GM19240 (cell line): Measurements from ENCODE around the gene M1AP.
"Not testable (repeated sequence)": the region's sequence is repeated elsewhere in the genome, so short reads cannot be mapped to it uniquely, and the experiment has no call there.

ENCODE experiments used
- DNase-seq: peaks from one replicate; pipeline ENCODE4 v3.0.0; 2011; ENCODE audit warnings: low spot score; ENCODE audit not compliant: insufficient read length

M1AP gene

DNA sequence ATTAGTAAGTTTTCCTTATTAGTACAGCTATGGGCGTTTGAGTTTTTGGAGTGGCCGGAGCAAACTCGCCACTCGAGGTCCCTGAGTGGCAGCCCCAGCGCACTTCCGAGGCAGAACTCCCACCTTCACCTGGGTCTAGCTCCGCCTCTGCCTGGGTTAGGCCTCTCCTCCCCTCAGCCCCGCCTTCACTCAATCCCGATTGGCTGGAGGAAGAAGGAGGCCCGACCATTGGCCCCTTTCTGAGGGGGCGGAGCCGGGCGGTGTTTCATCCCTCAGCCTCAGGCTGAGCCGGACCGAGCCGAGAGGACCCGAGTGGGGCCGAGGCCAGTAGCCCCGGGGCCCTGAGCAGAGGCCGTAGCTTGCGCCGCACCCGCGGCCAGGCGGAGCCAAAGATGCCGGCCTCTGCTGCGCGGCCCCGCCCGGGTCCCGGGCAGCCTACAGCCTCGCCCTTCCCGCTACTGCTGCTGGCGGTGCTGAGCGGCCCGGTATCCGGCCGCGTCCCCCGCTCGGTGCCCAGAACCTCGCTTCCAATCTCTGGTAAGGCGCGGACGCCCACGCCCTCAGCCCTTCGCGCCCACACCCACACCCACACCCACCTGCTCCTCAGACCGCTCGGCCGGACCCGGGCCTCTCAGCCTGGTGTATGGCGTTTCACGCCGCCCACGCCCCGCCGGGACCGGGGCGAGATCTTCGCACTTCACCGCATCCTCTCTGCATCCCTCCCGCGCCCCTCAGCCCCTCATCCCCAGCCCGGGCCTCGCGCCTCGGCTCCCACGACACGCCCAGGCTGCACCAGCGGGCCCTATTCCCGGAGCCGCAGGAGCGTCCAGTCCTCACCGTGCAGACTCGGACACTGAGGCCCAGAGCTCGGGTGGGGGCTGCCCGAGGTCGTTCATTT lies 6.1 kb upstream of the M1AP start, which contains the start of gene SEMA4F:
SEMA4F (plus strand) TSS at position 263 of the 898 bp plus-strand sequence; CDS start at position 393, 130 bp downstream.
- peak; percentile 96 for DNase-seq

DNA sequence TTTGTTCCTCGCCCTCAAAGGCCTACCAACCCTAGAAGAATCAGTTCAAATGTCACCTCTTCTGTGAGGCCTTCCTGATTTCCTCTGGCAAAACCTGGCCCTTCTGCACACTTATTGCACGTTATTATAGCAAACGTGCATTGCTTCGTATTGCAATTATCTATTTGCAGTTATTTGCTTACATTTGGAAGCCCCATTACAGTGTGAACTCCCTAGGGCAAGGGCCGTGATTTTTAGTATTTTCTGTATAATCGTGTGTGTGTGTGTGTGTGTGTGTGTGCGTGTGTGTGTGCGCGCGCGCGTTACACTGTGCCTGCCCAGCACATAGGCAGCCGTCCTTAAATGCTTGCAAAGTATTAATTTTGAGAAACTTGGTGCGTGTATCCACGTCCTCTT lies 5.5 kb upstream of the M1AP start:
- no peak for DNase-seq

DNA sequence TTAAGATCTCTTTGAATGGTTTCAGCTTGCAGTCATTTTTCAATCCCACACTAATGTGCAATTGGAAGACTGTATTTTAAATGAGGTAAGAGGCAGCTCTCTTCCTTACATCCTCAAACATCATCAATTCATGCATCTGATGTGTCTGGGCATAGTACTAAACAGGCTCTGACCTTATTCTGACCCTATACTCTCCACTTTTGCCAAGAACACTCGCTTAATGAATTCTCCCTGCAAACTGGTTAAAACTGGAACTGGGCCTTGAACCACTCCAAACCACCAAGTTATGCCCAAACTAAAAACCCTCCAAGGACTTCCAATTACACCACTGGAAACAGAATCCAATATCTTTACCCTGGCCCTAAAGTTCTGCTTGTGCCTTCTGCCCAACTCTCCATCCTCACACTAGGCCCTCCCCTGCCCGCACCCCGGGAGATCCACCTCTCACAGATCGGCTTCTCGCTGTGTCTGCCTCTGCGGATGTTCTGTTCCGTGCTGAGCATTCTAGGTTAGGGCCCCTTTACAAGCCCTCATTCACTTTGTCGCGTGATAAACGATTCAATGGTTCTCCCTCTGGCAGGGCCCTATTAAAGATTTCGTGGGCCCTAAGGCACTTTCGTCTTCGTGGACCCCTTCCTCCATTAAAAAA lies 1.2 kb downstream of the M1AP start:
- DNase-seq: no peak

DNA sequence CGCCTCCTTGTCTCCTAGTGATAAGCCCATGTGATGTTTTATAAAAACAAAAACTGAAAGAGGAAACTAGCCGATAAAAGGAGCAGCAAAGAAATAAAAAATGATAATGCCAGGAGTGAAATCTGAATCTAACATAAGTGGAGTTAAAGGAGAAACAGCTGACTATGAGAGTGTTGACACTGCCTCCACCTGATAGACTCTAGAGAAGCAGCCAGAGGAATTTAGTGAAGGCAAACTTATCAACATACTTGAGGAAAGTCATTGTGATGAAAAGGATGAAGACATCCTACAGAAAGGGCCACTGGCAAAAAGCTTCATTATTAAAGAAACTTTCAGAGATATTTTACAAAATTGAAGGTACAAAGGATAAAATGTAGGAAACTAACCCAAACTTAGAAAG lies 1.9 kb downstream of the M1AP start:
- DNase-seq: no peak

DNA sequence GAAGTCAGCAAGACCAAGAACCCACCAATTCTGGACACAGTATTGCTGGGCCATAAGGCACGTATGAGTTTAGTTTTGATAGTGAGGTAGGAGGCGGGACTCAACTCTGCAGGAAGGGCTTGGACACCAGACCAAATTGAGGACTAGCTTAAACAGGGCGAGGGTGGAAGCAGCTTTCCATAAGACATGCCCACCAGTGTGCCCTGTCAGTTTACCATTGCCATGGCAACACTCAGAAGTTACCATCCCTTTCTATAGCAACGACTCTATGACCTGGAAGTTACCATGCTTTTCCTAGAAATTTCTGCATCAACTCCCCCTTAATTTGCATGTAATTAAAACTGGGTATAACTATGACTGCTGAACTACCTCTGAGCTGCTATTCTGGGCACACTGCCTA lies 2.8 kb downstream of the M1AP start:
- no peak for DNase-seq

DNA sequence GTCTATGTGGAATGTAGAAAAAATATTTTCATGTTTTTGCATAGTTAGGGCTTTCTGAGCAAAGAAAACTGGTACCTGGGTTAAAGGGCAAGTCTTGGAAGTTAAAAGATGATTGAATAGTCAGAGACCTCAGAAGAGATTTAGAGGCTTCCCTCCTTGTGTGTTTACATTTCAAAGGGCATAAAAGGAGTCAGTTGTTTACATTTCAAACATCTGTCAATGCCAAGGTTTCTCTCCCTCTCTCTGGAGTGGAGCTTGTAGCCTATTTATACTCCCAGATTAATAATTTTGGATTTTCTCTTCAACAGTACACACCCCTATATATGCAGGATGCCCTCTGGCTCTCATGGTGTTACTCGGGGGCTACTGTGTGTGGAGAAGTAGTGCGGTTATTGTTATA lies 8.6 kb downstream of the M1AP start:
- DNase-seq: no peak

GRCh38 chr2:74632939-74633312 lies 15.2 kb downstream of the M1AP start:
- no peak for DNase-seq

GRCh38 chr2:74632209-74632938 lies 15.8 kb downstream of the M1AP start:
- no peak for DNase-seq

- DNase-seq: not testable (repeated sequence)
These were observed 17.7 kb downstream of the M1AP start for GRCh38 chr2:74630454-74630853.

DNA sequence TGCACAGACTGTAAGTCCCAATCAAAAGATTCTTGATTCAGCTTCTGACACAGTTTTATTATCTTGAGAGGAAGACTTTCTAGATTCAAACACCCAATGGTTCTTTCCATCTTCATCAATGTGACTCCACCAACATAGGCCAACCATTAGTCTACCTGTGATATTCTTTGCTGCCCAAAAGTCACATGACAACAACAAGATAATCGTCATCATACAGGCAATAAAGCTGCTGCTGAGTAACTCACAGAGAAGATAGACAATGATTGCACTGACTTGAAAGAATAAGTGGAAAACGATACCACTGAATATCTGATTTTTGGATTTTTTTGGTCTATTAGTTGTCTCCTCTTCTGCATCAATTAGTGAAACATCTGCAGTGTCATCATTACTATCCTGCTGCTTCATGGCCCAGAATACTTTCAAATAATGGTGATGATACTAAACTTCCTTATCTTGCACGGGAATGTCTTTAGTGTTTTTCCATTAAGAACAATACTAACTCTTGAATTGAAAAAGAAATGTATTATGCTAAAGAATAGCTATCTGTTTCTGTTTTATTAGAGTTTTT lies 19.5 kb downstream of the M1AP start:
- no peak for DNase-seq

- DNase-seq: no peak
These were observed 22.3 kb downstream of the M1AP start for GRCh38 chr2:74625658-74626425.

GRCh38 chr2:74620671-74621070 lies 27.5 kb downstream of the M1AP start:
- no peak for DNase-seq

DNA sequence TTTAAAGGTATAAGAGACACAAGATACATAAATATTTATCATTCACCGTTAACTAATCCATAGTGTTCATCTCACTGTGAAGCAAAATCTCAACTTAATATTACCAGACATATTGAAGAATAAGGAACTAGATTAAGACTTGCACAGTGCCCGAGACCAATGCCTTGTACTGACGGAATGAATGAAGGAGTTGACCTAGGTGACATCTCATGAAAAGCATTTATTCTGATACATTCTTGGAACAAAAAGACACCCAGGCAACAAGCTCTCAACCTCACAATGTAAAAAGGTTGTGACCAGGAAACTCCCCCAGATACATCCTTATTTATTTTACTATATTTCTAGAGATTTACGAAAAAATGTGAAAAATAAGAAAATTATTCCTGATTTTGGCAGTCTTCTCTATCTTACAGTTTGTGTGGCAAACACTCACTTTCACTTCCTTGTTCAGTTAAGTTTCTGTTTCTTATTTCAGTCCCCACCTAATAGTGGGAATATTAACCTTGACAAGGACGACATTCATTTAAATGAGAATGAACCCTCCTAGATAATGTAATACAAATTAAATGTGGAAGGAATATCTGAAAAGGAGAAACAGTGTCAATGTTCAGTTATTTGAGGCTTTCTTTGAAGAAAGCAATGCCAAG lies 28.4 kb downstream of the M1AP start:
- DNase-seq: no peak

- DNase-seq: no peak
These were observed 29.6 kb downstream of the M1AP start for GRCh38 chr2:74618410-74619083.

- no peak for DNase-seq
These were observed 31.0 kb downstream of the M1AP start for GRCh38 chr2:74617122-74617521.

GRCh38 chr2:74606927-74607326 lies 41.2 kb downstream of the M1AP start:
- DNase-seq: no peak

- no peak for DNase-seq
These were observed 44.7 kb downstream of the M1AP start for GRCh38 chr2:74603282-74604000.

DNA sequence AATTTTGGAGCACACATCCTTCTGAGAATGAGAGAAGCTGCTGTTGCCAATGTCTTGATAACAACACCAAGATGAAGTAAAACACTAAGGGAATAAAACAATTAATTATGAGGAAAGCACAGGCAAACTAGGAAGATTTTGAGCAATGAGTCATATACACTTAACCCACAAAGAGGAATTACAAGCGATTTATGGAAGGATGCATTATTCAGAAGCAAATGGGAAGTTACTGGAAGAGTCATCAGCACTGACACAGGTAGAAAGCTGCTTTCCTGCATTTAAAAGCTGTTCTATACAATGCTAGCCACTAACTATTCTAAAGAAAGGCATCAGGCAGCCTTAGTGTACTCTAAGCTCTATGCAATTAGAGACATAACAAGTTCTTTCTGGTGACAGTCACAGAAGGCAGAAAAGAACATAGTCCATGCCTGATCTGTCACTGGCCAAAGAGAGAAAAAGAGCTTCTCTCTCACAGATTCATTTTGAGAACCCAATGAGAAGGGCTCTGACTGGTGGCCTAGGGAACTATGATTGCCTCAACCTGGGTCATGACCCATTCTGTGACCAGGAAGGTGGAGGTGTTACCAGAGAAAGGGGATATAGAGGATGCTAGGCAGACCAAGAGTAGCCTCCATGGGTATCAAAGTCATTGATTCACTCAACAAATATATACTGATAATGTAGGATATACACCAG lies 45.4 kb downstream of the M1AP start:
- no peak for DNase-seq

DNA sequence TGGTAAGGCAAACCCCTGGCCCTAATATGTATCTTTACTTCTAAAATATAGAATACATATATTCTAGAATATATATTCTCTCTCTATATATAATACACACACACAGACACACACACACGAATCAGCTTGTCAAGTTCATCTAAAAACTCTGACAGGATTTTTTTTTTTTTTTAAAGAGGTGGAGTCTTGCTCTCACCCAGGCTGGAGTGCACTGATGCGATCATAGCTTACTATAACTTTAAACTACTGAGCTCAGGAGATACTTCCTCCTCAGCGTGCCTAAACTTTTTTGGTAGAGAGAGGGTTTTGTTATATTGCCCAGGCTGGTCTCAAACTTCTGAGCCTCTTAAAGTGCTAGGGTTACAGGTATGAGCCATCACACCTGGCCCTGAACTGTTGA lies 48.5 kb downstream of the M1AP start:
- no peak for DNase-seq
